B cell (primary cell): ENCODE measurements around the gene MRPL10. TPM values are rescaled to one million over a fixed set of nuclear protein-coding genes. Genes with fewer than 3 reads are reported as not detected.

Experiments used
- ATAC-seq: fragments of 200-7000 bp; cut with Tn5 transposase; one replicate; pipeline ENCODE4 v1.10.0; 2021; ENCODE audit warnings: low read depth, mild to moderate bottlenecking, moderate number of reproducible peaks, moderate library complexity
- CTCF ChIA-PET: fragments of 350-600 bp; sonication (Branson Sonifier 250); formaldehyde crosslinking; loops from one replicate; lab custom pipeline; 2021; ENCODE audit warnings: antibody characterized with exemption, inconsistent platforms; lab: Charles Lee
- POLR2A ChIA-PET: fragments of 350-600 bp; sonication (Branson Sonifier 250); formaldehyde crosslinking; loops from one replicate; lab custom pipeline; 2021; ENCODE audit warnings: antibody characterized with exemption; lab: Charles Lee
- DNase-seq: peaks from one replicate; pipeline ENCODE4 v3.0.0; 2013
- H2AFZ ChIP-seq: 2 replicates; pipeline ENCODE4 v1.6.1; 2012; ENCODE audit warnings: mild to moderate bottlenecking, low read depth, low read length; ENCODE audit not compliant: insufficient read depth, poor library complexity, severe bottlenecking
- H3K27ac ChIP-seq, 2 donors: 1 replicate in 1 of 2; 2 replicates in 1 of 2; pipeline ENCODE4 v1.5.1; 2012 to 2013; ENCODE audit warnings: low read length in 2 of 2, mild to moderate bottlenecking in 2 of 2, moderate library complexity in 1 of 2
- H3K27me3 ChIP-seq, 4 experiments: fragments of 200-600 bp in 1 of 4; sonication (generic) in 1 of 4; replicated peaks in 1 of 4; 1 replicate in 2 of 4; 2 replicates in 2 of 4; pipeline versions ENCODE4 v1.6.1 to v1.7.0; 2013 to 2016; ENCODE audit warnings: low read length in 3 of 4, mild to moderate bottlenecking in 2 of 4, mixed read lengths in 1 of 4, moderate library complexity in 1 of 4; ENCODE audit not compliant: insufficient read depth in 4 of 4, control insufficient read depth in 3 of 4; ENCODE audit errors: control extremely low read depth in 1 of 4
- H3K36me3 ChIP-seq, 2 experiments: replicated peaks in 1 of 2; 1 replicate in 1 of 2; 2 replicates in 1 of 2; pipeline versions ENCODE4 v1.6.1 to v1.7.1; 2013; ENCODE audit warnings: low read length in 1 of 2; ENCODE audit not compliant: insufficient read depth in 2 of 2, control insufficient read depth in 1 of 2; ENCODE audit errors: control extremely low read depth in 1 of 2, extremely low read depth in 1 of 2
- H3K4me1 ChIP-seq, 2 donors: fragments of 200-600 bp in 1 of 2; sonication (generic) in 1 of 2; 1 replicate in 1 of 2; 2 replicates in 1 of 2; pipeline versions ENCODE4 v1.5.1 to v1.6.1; 2013 to 2017; ENCODE audit warnings: low read length in 2 of 2; ENCODE audit not compliant: control insufficient read depth in 2 of 2, insufficient read depth in 2 of 2
- H3K4me2 ChIP-seq: replicated peaks from 2 replicates; pipeline ENCODE3; 2012; ENCODE audit warnings: mild to moderate bottlenecking, low read depth, low read length; ENCODE audit not compliant: poor library complexity, severe bottlenecking
- H3K4me3 ChIP-seq, 5 experiments: fragments of 200-600 bp in 1 of 5; sonication (generic) in 1 of 5; 1 replicate in 3 of 5; 2 replicates in 2 of 5; pipeline versions ENCODE4 v1.5.1 to v1.7.0; 2011 to 2016; ENCODE audit warnings: low read length in 4 of 5, mild to moderate bottlenecking in 4 of 5, low read depth in 2 of 5, control low read depth in 1 of 5, moderate library complexity in 1 of 5; ENCODE audit not compliant: insufficient read depth in 1 of 5; ENCODE audit errors: control extremely low read depth in 1 of 5, extremely low read depth in 1 of 5
- H3K79me2 ChIP-seq: fragments of 200-600 bp; sonication (generic); one replicate; pipeline ENCODE4 v1.6.0; 2016; ENCODE audit warnings: low read length; ENCODE audit not compliant: control insufficient read depth, insufficient read depth
- H3K9ac ChIP-seq: fragments of 200-600 bp; sonication (generic); 2 replicates; pipeline ENCODE4 v1.6.1; 2017; ENCODE audit warnings: mild to moderate bottlenecking, low read length, moderate library complexity
- H3K9me3 ChIP-seq, 3 donors: one replicate each; pipeline versions ENCODE4 v1.6.1 to v1.7.1; 2013; ENCODE audit warnings: low read length in 2 of 3; ENCODE audit not compliant: control insufficient read depth in 2 of 3, insufficient read depth in 1 of 3; ENCODE audit errors: control extremely low read depth in 1 of 3
- H4K20me1 ChIP-seq: 2 replicates; pipeline ENCODE4 v1.6.0; 2012; ENCODE audit warnings: mild to moderate bottlenecking, low read length; ENCODE audit not compliant: insufficient read depth, control insufficient read depth, poor library complexity, severe bottlenecking
- H3K27ac Mint-ChIP-seq: one replicate; pipeline ENCODE4 v1.8.0; 2021; ENCODE audit warnings: mixed read lengths
- H3K27me3 Mint-ChIP-seq: one replicate; pipeline ENCODE4 v1.8.0; 2021; ENCODE audit warnings: mixed read lengths
- H3K4me1 Mint-ChIP-seq: one replicate; pipeline ENCODE4 v1.8.0; 2021; ENCODE audit warnings: mixed read lengths
- H3K4me3 Mint-ChIP-seq: one replicate; pipeline ENCODE4 v1.8.0; 2021; ENCODE audit warnings: mixed read lengths
- H3K9me3 Mint-ChIP-seq: one replicate; pipeline ENCODE4 v1.8.0; 2022; ENCODE audit warnings: mixed read lengths; ENCODE audit not compliant: insufficient read depth
- EZH2 ChIP-seq: IDR thresholded peaks from 2 replicates; pipeline ENCODE4 v1.6.1; 2012; ENCODE audit warnings: borderline replicate concordance, low read depth, mild to moderate bottlenecking, moderate library complexity, low read length; ENCODE audit not compliant: insufficient read depth, poor library complexity, severe bottlenecking
- WGBS: methylation state at CpG from one replicate; pipeline ENCODE4 v1.1.5; 2013; ENCODE audit warnings: missing lambda C conversion rate; ENCODE audit not compliant: insufficient coverage; 5-methylcytosine and 5-hydroxymethylcytosine counted together
- intact Hi-C: fragments of 100-400 bp; cut with micrococcal nuclease; formaldehyde crosslinking; loops from one replicate; pipeline ENCODE4 v1.10.0; 2022
- polyA plus RNA-seq: library from polyadenylated mRNA; depleted of rRNA; stranded (reverse); fragments of >200 nt; gene quantifications from 2 replicates; pipeline ENCODE4 v1.2.3, GENCODE V29; 2012
- total RNA-seq, 2 donors: library from RNA; stranded (reverse); fragments of 120-200 nt in 1 of 2; gene quantifications; 1 replicate in 1 of 2; 2 replicates in 1 of 2; pipeline versions ENCODE4 v1.2.3 to v1.2.4, GENCODE V29; 2013 to 2022
- TF ChIP-seq, protein P1 (sequence below): fragments of 200-600 bp; IDR thresholded peaks from one replicate; pipeline ENCODE4 v1.8.0; 2022; ENCODE audit warnings: antibody characterized with exemption, mild to moderate bottlenecking

Gene MRPL10
- total and polyA plus RNA-seq, 2 donors (not counting 1 experiment from before 2014, with no cell fraction given), result 34.8 to 39.4 TPM

DNA sequence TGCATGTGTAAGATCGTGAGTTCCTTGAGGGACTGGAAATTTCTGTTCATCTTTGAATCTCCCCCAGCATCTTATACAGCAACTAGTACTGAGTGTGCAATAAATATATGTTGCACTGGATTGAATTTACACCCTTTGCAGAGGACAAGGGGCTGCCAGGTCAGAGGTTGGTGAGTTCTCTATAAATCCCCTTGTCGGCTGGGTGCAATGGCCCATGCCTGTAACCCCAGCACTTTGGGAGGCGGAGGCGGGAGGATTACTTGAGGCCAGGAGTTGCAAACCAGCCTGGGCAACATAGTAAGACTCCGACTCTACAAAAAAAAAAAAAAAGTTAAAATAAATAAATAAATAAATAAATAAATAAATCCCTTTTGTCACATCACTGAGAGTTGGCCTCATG lies 29.0 kb upstream of the MRPL10 start:
- Histone ChIP-seq H3K4me1 (no peaks in the 10 kb centered on the region), H3K79me2 (no peaks in the 10 kb centered on the region), H3K9ac (no peak overlapping the region), H3K36me3 (no peaks in the 10 kb centered on the region), H3K4me3 (no peak overlapping the region), H3K9me3 (peaks cover 0 to 2% (median 0%) of the 10 kb centered on the region in 3 donors), H4K20me1 (no peaks in the 10 kb centered on the region), H2AFZ (no peak overlapping the region), H3K27me3 (peaks cover 0 to 29% (median 5%) of the 10 kb centered on the region in 4 experiments), H3K27ac (no peak overlapping the region), H3K4me2 (no peak overlapping the region)
- H3K4me1 Mint-ChIP-seq, result no peaks in the 10 kb centered on the region
- no peaks in the 10 kb centered on the region for H3K9me3 Mint-ChIP-seq
- ChIA-PET CTCF (interaction anchor here (1.1 kb wide), 1 partner anchor 89 kb away, joined by 3 read pairs; no protein-coding TSS in a partner anchor), POLR2A (no interaction called here)
- no peak for TF ChIP-seq EZH2
- TF ChIP-seq, protein P1, sequence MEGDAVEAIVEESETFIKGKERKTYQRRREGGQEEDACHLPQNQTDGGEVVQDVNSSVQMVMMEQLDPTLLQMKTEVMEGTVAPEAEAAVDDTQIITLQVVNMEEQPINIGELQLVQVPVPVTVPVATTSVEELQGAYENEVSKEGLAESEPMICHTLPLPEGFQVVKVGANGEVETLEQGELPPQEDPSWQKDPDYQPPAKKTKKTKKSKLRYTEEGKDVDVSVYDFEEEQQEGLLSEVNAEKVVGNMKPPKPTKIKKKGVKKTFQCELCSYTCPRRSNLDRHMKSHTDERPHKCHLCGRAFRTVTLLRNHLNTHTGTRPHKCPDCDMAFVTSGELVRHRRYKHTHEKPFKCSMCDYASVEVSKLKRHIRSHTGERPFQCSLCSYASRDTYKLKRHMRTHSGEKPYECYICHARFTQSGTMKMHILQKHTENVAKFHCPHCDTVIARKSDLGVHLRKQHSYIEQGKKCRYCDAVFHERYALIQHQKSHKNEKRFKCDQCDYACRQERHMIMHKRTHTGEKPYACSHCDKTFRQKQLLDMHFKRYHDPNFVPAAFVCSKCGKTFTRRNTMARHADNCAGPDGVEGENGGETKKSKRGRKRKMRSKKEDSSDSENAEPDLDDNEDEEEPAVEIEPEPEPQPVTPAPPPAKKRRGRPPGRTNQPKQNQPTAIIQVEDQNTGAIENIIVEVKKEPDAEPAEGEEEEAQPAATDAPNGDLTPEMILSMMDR, result no peak
- intact Hi-C loops, result no loop called here
- H3K4me3 Mint-ChIP-seq, result no peak overlapping the region
- H3K27ac Mint-ChIP-seq, result no peak overlapping the region
- DNase-seq, result no peak
- H3K27me3 Mint-ChIP-seq, result peaks cover 50% of the 10 kb centered on the region
- ATAC-seq, result no peak
- WGBS, result 100% methylated on average over 1 of the region's 5 CpGs

DNA sequence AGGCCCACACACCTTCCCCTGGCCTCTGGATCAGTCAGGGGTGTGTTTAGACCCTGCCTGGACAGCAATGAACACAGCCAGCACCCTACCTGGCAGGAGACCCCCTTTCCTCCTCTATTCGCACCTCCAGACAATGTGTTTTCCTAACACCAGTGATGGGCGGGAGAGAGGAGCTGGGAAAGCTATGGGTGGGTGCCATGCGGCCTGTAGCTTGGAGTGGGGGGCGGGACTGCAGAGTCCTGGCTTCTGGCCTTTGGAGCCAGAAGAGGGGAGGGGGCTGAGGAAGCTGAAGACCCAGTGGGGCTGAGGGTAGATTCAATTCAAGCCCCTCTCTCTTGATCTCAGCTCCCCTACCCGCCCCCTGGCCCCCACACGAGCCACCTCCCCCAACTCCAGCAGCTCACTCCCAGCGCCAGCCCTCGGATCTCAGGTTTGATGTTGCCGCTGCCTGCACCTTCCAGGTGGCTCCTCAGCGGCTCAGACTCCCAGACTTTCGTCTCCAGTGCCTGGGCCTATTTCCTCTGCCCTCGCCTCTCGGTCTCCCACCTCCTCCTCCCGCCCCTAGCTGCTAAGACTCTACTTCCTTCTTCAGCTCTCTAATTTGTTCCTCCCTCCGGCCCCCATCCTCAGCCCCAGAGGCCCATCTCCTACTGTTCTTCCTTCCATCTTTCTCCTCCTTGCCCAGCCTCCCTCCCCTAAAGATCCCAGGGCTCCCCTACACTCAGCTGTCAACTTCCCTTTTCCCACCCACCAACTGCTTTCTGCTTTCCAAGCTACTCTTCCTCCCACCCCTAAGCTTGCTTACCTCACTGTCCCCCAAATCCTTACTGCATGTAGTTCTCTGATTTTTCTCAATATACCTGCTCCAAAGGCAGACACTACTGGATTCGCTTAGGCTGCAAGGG lies 26.5 kb upstream of the MRPL10 start:
- Mint-ChIP-seq H3K27ac (no peak overlapping the region), H3K4me1 (peaks cover 2% of the 10 kb centered on the region), H3K4me3 (no peak overlapping the region), H3K27me3 (peaks cover 66% of the 10 kb centered on the region), H3K9me3 (no peaks in the 10 kb centered on the region)
- POLR2A ChIA-PET, result no interaction called here
- intact Hi-C loops, result no loop called here
- H3K79me2 ChIP-seq, result no peaks in the 10 kb centered on the region
- peaks cover 0 to 51% (median 17%) of the 10 kb centered on the region in 4 experiments for H3K27me3 ChIP-seq
- H4K20me1 ChIP-seq, result no peaks in the 10 kb centered on the region
- H2AFZ ChIP-seq, result no peak overlapping the region
- no peak overlapping the region for H3K9ac ChIP-seq
- CTCF ChIA-PET, result interaction anchor here (1.2 kb wide), 1 partner anchor 13 kb away, joined by 4 read pairs; no protein-coding TSS in a partner anchor
- ATAC-seq, result no peak
- 55% methylated on average over 13 of the region's 16 CpGs for WGBS
- DNase-seq, result no peak
- no peak overlapping the region for H3K4me3 ChIP-seq
- H3K9me3 ChIP-seq, result peaks cover 0 to under 1% (median 0%) of the 10 kb centered on the region in 3 donors
- no peak overlapping the region for H3K27ac ChIP-seq
- H3K4me1 ChIP-seq, result no peaks in the 10 kb centered on the region
- no peak overlapping the region for H3K4me2 ChIP-seq
- TF ChIP-seq, protein P1, result no peak
- TF ChIP-seq EZH2, result no peak
- no peaks in the 10 kb centered on the region for H3K36me3 ChIP-seq
